ENCODE results near the gene RERE.

GRCh38 chr1:8796812-8797211 lies 20.6 kb downstream of the RERE start:
- no peak for TF ChIP-seq CTCF (IDR thresholded peaks at IDR 0.05; ENCODE audit: low read depth, low read length, poor library complexity, severe bottlenecking)
- TF ChIP-seq EZH2phosphoT487 (IDR thresholded peaks at IDR 0.05; ENCODE audit: borderline replicate concordance, low read length) = no peak
